Measurements from ENCODE around the gene SLC8A1. TPM values are rescaled to one million over a fixed set of nuclear protein-coding genes. Genes with fewer than 3 reads are reported as not detected.

Gene SLC8A1
- total and polyA plus RNA-seq, 2 donors = 26.9 to 280 TPM

GRCh38 chr2:40259900-40260299 lies 192.0 kb downstream of the SLC8A1 start:
- Histone ChIP-seq H3K27ac (ENCODE audit: low read depth) (no peak overlapping the region), H3K36me3 (ENCODE audit: insufficient read depth) (no peaks in the 10 kb centered on the region), H3K4me3 (ENCODE audit: low read depth, low read length) (no peak overlapping the region), H3K4me1 (ENCODE audit: insufficient read depth) (no peaks in the 10 kb centered on the region)
- WGBS = 100% methylated on average over 1 of the region's 1 CpG
- DNase-seq (ENCODE audit: extremely low spot score) = no peak

GRCh38 chr2:40258135-40258457 lies 193.8 kb downstream of the SLC8A1 start:
- H3K4me1 ChIP-seq (ENCODE audit: insufficient read depth) = no peaks in the 10 kb centered on the region
- DNase-seq (ENCODE audit: extremely low spot score) = no peak
- WGBS = 80% methylated on average over 4 of the region's 4 CpGs
- H3K4me3 ChIP-seq (ENCODE audit: low read depth, low read length) = no peak overlapping the region
- H3K27ac ChIP-seq (ENCODE audit: low read depth) = no peak overlapping the region
- H3K36me3 ChIP-seq (ENCODE audit: insufficient read depth) = no peaks in the 10 kb centered on the region

- Histone ChIP-seq H3K4me1 (ENCODE audit: insufficient read depth) (no peaks in the 10 kb centered on the region), H3K27ac (ENCODE audit: low read depth) (no peak overlapping the region), H3K4me3 (ENCODE audit: low read depth, low read length) (no peak overlapping the region), H3K36me3 (ENCODE audit: insufficient read depth) (no peaks in the 10 kb centered on the region)
- DNase-seq (ENCODE audit: extremely low spot score) = no peak
- 92% methylated on average over 7 of the region's 7 CpGs for WGBS
Measured at GRCh38 chr2:40257340-40258134, 194.4 kb downstream of the SLC8A1 start.

- no peak overlapping the region for H3K27ac ChIP-seq (ENCODE audit: low read depth)
- no peak overlapping the region for H3K4me3 ChIP-seq (ENCODE audit: low read depth, low read length)
- DNase-seq (ENCODE audit: extremely low spot score) = no peak
- no peaks in the 10 kb centered on the region for H3K4me1 ChIP-seq (ENCODE audit: insufficient read depth)
- H3K36me3 ChIP-seq (ENCODE audit: insufficient read depth) = no peaks in the 10 kb centered on the region
Measured at GRCh38 chr2:40256649-40257048, 195.2 kb downstream of the SLC8A1 start.

- no peak overlapping the region for H3K4me3 ChIP-seq (ENCODE audit: low read depth, low read length)
- no peak for DNase-seq (ENCODE audit: extremely low spot score)
- no peaks in the 10 kb centered on the region for H3K36me3 ChIP-seq (ENCODE audit: insufficient read depth)
- H3K27ac ChIP-seq (ENCODE audit: low read depth) = no peak overlapping the region
- WGBS = 88% methylated on average over 6 of the region's 6 CpGs
- no peaks in the 10 kb centered on the region for H3K4me1 ChIP-seq (ENCODE audit: insufficient read depth)
Measured at GRCh38 chr2:40256008-40256407, 195.9 kb downstream of the SLC8A1 start.

GRCh38 chr2:40255103-40255502 lies 196.8 kb downstream of the SLC8A1 start:
- Histone ChIP-seq H3K4me1 (ENCODE audit: insufficient read depth) (no peaks in the 10 kb centered on the region), H3K27ac (ENCODE audit: low read depth) (no peak overlapping the region), H3K4me3 (ENCODE audit: low read depth, low read length) (no peak overlapping the region), H3K36me3 (ENCODE audit: insufficient read depth) (no peaks in the 10 kb centered on the region)
- DNase-seq (ENCODE audit: extremely low spot score) = no peak

- no peak overlapping the region for H3K27ac ChIP-seq (ENCODE audit: low read depth)
- H3K4me1 ChIP-seq (ENCODE audit: insufficient read depth) = no peaks in the 10 kb centered on the region
- no peak for DNase-seq (ENCODE audit: extremely low spot score)
- no peaks in the 10 kb centered on the region for H3K36me3 ChIP-seq (ENCODE audit: insufficient read depth)
- H3K4me3 ChIP-seq (ENCODE audit: low read depth, low read length) = no peak overlapping the region
- 93% methylated on average over 1 of the region's 1 CpG for WGBS
Measured at GRCh38 chr2:40254611-40255010, 197.3 kb downstream of the SLC8A1 start.

GRCh38 chr2:40251137-40251536 lies 200.8 kb downstream of the SLC8A1 start:
- Histone ChIP-seq H3K27ac (ENCODE audit: low read depth) (no peak overlapping the region), H3K4me3 (ENCODE audit: low read depth, low read length) (no peak overlapping the region), H3K36me3 (ENCODE audit: insufficient read depth) (no peaks in the 10 kb centered on the region), H3K4me1 (ENCODE audit: insufficient read depth) (no peaks in the 10 kb centered on the region)
- no peak for DNase-seq (ENCODE audit: extremely low spot score)
- WGBS = 37% methylated on average over 2 of the region's 2 CpGs

- Histone ChIP-seq H3K4me3 (ENCODE audit: low read depth, low read length) (no peak overlapping the region), H3K27ac (ENCODE audit: low read depth) (no peak overlapping the region), H3K4me1 (ENCODE audit: insufficient read depth) (no peaks in the 10 kb centered on the region), H3K36me3 (ENCODE audit: insufficient read depth) (no peaks in the 10 kb centered on the region)
- no peak for DNase-seq (ENCODE audit: extremely low spot score)
- WGBS = 63% methylated on average over 2 of the region's 2 CpGs
Measured at GRCh38 chr2:40249577-40249976, 202.3 kb downstream of the SLC8A1 start.

GRCh38 chr2:40248294-40248693 lies 203.6 kb downstream of the SLC8A1 start:
- DNase-seq (ENCODE audit: extremely low spot score) = no peak
- 97% methylated on average over 1 of the region's 1 CpG for WGBS
- H3K36me3 ChIP-seq (ENCODE audit: insufficient read depth) = no peaks in the 10 kb centered on the region

GRCh38 chr2:40244675-40245074 lies 207.2 kb downstream of the SLC8A1 start:
- Histone ChIP-seq H3K27ac (ENCODE audit: low read depth) (no peak overlapping the region), H3K4me3 (ENCODE audit: low read depth, low read length) (no peak overlapping the region), H3K36me3 (ENCODE audit: insufficient read depth) (no peaks in the 10 kb centered on the region), H3K4me1 (ENCODE audit: insufficient read depth) (no peaks in the 10 kb centered on the region)
- no peak for DNase-seq (ENCODE audit: extremely low spot score)
- 23% methylated on average over 1 of the region's 1 CpG for whole genome bisulfite sequencing

More at GRCh38 chr2:40248294-40248693, 203.6 kb downstream of the SLC8A1 start:
- H3K4me1 ChIP-seq (ENCODE audit: insufficient read depth) = no peaks in the 10 kb centered on the region
- no peak overlapping the region for H3K27ac ChIP-seq (ENCODE audit: low read depth)
- no peak overlapping the region for H3K4me3 ChIP-seq (ENCODE audit: low read depth, low read length)

- H3K4me3 ChIP-seq (ENCODE audit: low read depth, low read length) = no peak overlapping the region
- no peak overlapping the region for H3K27ac ChIP-seq (ENCODE audit: low read depth)
- no peaks in the 10 kb centered on the region for H3K4me1 ChIP-seq (ENCODE audit: insufficient read depth)
- 72% methylated on average over 6 of the region's 6 CpGs for WGBS
- no peak for DNase-seq (ENCODE audit: extremely low spot score)
- H3K36me3 ChIP-seq (ENCODE audit: insufficient read depth) = no peaks in the 10 kb centered on the region
Measured at GRCh38 chr2:40244251-40244650, 207.6 kb downstream of the SLC8A1 start.

- 45% methylated on average over 3 of the region's 3 CpGs for WGBS
- Histone ChIP-seq H3K27ac (ENCODE audit: low read depth) (no peak overlapping the region), H3K4me3 (ENCODE audit: low read depth, low read length) (no peak overlapping the region), H3K36me3 (ENCODE audit: insufficient read depth) (no peaks in the 10 kb centered on the region), H3K4me1 (ENCODE audit: insufficient read depth) (no peaks in the 10 kb centered on the region)
- no peak for DNase-seq (ENCODE audit: extremely low spot score)
Measured at GRCh38 chr2:40243581-40244187, 208.2 kb downstream of the SLC8A1 start.

- DNase-seq (ENCODE audit: extremely low spot score) = no peak
- Histone ChIP-seq H3K27ac (ENCODE audit: low read depth) (no peak overlapping the region), H3K4me1 (ENCODE audit: insufficient read depth) (no peaks in the 10 kb centered on the region), H3K36me3 (ENCODE audit: insufficient read depth) (no peaks in the 10 kb centered on the region), H3K4me3 (ENCODE audit: low read depth, low read length) (no peak overlapping the region)
- whole genome bisulfite sequencing = 77% methylated on average over 3 of the region's 3 CpGs
Measured at GRCh38 chr2:40242315-40242714, 209.6 kb downstream of the SLC8A1 start.

Measured in urinary bladder (tissue), 4 donors.